ENCODE results near the gene NR3C1. TPM values are rescaled to one million over a fixed set of nuclear protein-coding genes. Genes with fewer than 3 reads are reported as not detected.

Gene NR3C1
- total and polyA plus RNA-seq, 2 of the 13 experiments (the other 11 are each of a cell fraction or from before 2014, with no cell fraction given): 10.0 to 24.3 TPM

DNA sequence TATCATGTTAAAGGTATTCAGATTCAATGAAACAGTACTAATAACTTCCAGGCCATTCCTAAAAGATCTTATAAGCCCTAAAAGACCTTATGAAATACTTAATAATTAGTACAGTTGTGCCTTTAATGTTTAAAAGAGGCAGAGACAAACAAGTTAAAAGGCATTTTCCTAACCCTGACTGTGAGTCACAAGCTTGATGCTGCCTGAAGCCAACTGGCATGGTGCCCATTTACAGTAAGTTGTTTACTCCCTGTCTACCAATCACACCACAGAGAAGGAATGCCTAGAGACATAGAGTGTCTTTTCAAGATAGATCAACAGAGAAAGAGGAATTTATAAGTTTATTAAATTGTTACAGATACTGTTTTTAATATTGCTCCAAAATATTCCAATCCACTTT, 47.8 kb downstream of the NR3C1 start (continued):
- TF ChIP-seq SRSF1 (optimal IDR thresholded peaks at IDR 0.05; ENCODE audit: low read depth, low read length) (no peak), ZNF235 (CRISPR knock-in tag; IDR thresholded peaks at IDR 0.05; ENCODE audit: borderline replicate concordance) (no peak), ZNF720 (CRISPR knock-in tag; IDR thresholded peaks at IDR 0.05) (no peak), HMG20A (CRISPR knock-in tag; IDR thresholded peaks at IDR 0.05; ENCODE audit: borderline replicate concordance) (0 out of 2 replicates have a peak, but pooled peaks have one; percentile 24), SOX5 (CRISPR knock-in tag; IDR thresholded peaks at IDR 0.05; ENCODE audit: borderline replicate concordance) (0 out of 2 replicates have a peak, but pooled peaks have one; percentile 22), ZNF678 (CRISPR knock-in tag; IDR thresholded peaks at IDR 0.05) (no peak), LCORL (IDR thresholded peaks at IDR 0.05) (0 out of 2 replicates have a peak, but pooled peaks have one; percentile 35), LCORL (CRISPR knock-in tag; IDR thresholded peaks at IDR 0.05) (no peak), FOXA1 (IDR thresholded peaks at IDR 0.05) (no peak), FOXA1 (CRISPR knock-in tag; IDR thresholded peaks at IDR 0.05) (0 out of 2 replicates have a peak, but pooled peaks have one; percentile 28), ATRX (CRISPR knock-in tag; IDR thresholded peaks at IDR 0.05; ENCODE audit: borderline replicate concordance) (no peak), TAF1 (CRISPR knock-in tag; IDR thresholded peaks at IDR 0.05) (no peak), TCF7 (IDR thresholded peaks at IDR 0.05; ENCODE audit: low read depth) (0 out of 2 replicates have a peak, but pooled peaks have one; percentile 14), TRAFD1 (CRISPR knock-in tag; IDR thresholded peaks at IDR 0.05; ENCODE audit: borderline replicate concordance) (no peak), ZKSCAN1 (IDR thresholded peaks at IDR 0.05; ENCODE audit: low read length) (no peak), MIXL1 (CRISPR knock-in tag; IDR thresholded peaks at IDR 0.05) (no peak), CHD4 (IDR thresholded peaks at IDR 0.05; ENCODE audit: borderline replicate concordance, low read length) (no peak), ZNF879 (CRISPR knock-in tag; IDR thresholded peaks at IDR 0.05) (no peak), PHF20 (CRISPR knock-in tag; IDR thresholded peaks at IDR 0.05) (no peak), CCAR2 (optimal IDR thresholded peaks at IDR 0.05; ENCODE audit: low read depth, low read length) (no peak), GRHL1 (CRISPR knock-in tag; conservative IDR thresholded peaks at IDR 0.05) (no peak), ZNF569 (CRISPR knock-in tag; IDR thresholded peaks at IDR 0.05; ENCODE audit: borderline replicate concordance) (no peak), SIN3A (IDR thresholded peaks at IDR 0.05; ENCODE audit: borderline replicate concordance, low read depth, low read length) (no peak)
- TF ChIP-seq, protein P1, sequence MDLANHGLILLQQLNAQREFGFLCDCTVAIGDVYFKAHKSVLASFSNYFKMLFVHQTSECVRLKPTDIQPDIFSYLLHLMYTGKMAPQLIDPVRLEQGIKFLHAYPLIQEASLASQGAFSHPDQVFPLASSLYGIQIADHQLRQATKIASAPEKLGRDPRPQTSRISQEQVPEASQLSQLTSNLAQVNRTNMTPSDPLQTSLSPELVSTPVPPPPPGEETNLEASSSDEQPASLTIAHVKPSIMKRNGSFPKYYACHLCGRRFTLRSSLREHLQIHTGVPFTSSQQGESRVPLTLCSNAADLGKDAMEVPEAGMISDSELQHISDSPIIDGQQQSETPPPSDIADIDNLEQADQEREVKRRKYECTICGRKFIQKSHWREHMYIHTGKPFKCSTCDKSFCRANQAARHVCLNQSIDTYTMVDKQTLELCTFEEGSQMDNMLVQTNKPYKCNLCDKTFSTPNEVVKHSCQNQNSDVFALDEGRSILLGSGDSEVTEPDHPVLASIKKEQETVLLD (CRISPR knock-in tag; IDR thresholded peaks at IDR 0.05; ENCODE audit: low read depth): no peak
- TF ChIP-seq, protein P2, sequence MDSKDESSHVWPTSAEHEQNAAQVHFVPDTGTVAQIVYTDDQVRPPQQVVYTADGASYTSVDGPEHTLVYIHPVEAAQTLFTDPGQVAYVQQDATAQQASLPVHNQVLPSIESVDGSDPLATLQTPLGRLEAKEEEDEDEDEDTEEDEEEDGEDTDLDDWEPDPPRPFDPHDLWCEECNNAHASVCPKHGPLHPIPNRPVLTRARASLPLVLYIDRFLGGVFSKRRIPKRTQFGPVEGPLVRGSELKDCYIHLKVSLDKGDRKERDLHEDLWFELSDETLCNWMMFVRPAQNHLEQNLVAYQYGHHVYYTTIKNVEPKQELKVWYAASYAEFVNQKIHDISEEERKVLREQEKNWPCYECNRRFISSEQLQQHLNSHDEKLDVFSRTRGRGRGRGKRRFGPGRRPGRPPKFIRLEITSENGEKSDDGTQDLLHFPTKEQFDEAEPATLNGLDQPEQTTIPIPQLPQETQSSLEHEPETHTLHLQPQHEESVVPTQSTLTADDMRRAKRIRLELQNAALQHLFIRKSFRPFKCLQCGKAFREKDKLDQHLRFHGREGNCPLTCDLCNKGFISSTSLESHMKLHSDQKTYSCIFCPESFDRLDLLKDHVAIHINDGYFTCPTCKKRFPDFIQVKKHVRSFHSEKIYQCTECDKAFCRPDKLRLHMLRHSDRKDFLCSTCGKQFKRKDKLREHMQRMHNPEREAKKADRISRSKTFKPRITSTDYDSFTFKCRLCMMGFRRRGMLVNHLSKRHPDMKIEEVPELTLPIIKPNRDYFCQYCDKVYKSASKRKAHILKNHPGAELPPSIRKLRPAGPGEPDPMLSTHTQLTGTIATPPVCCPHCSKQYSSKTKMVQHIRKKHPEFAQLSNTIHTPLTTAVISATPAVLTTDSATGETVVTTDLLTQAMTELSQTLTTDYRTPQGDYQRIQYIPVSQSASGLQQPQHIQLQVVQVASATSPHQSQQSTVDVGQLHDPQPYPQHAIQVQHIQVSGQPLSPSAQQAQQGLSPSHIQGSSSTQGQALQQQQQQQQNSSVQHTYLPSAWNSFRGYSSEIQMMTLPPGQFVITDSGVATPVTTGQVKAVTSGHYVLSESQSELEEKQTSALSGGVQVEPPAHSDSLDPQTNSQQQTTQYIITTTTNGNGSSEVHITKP (CRISPR knock-in tag; IDR thresholded peaks at IDR 0.05; ENCODE audit: low read depth): no peak

Measured in HepG2 (cell line).